ENCODE data around the gene GRIK1. TPM values are rescaled to one million over a fixed set of nuclear protein-coding genes. Genes with fewer than 3 reads are reported as not detected.

The GRIK1 gene
- total RNA-seq, 1 experiment from 2014 or later = 0.09 TPM

- ChIA-PET CTCF (no interaction called here), POLR2A (no interaction called here)
- Mint-ChIP-seq H3K4me3 (no peak overlapping the region), H3K27me3 (ENCODE audit: low read depth) (no peaks in the 10 kb centered on the region; the same call in 1 of the 2 replicates), H3K9me3 (peaks cover 40% of the 10 kb centered on the region), H3K36me3 (peaks cover 28% of the 10 kb centered on the region), H3K4me1 (no peaks in the 10 kb centered on the region), H3K27ac (no peak overlapping the region)
- ATAC-seq (no peak), DNase-seq (ENCODE audit: low spot score) (no peak)
- TF ChIP-seq, protein P1, sequence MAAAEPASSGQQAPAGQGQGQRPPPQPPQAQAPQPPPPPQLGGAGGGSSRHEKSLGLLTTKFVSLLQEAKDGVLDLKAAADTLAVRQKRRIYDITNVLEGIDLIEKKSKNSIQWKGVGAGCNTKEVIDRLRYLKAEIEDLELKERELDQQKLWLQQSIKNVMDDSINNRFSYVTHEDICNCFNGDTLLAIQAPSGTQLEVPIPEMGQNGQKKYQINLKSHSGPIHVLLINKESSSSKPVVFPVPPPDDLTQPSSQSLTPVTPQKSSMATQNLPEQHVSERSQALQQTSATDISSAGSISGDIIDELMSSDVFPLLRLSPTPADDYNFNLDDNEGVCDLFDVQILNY (CRISPR knock-in tag; IDR thresholded peaks at IDR 0.05) = no peak
- TF ChIP-seq ZMAT4 (CRISPR knock-in tag; IDR thresholded peaks at IDR 0.05) = no peak
- no peak for TF ChIP-seq GRHL2 (CRISPR knock-in tag; IDR thresholded peaks at IDR 0.05; ENCODE audit: insufficient replicate concordance, severe bottlenecking)
- no peak for TF ChIP-seq CBFB (CRISPR knock-in tag; IDR thresholded peaks at IDR 0.05; ENCODE audit: low read depth)
- TF ChIP-seq TEAD4 (CRISPR knock-in tag; IDR thresholded peaks at IDR 0.05) = no peak
- no peak for TF ChIP-seq ELF4 (CRISPR knock-in tag; IDR thresholded peaks at IDR 0.05; ENCODE audit: low read depth)
- TF ChIP-seq, protein P2, sequence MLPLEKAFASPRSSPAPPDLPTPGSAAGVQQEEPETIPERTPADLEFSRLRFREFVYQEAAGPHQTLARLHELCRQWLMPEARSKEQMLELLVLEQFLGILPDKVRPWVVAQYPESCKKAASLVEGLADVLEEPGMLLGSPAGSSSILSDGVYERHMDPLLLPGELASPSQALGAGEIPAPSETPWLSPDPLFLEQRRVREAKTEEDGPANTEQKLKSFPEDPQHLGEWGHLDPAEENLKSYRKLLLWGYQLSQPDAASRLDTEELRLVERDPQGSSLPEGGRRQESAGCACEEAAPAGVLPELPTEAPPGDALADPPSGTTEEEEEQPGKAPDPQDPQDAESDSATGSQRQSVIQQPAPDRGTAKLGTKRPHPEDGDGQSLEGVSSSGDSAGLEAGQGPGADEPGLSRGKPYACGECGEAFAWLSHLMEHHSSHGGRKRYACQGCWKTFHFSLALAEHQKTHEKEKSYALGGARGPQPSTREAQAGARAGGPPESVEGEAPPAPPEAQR (CRISPR knock-in tag; IDR thresholded peaks at IDR 0.05) = no peak
- no peak for TF ChIP-seq MXD4 (CRISPR knock-in tag; IDR thresholded peaks at IDR 0.05; ENCODE audit: borderline replicate concordance)
- no peak for TF ChIP-seq NR1H2 (CRISPR knock-in tag; IDR thresholded peaks at IDR 0.05)
- no peak for TF ChIP-seq ZNF425 (CRISPR knock-in tag; conservative IDR thresholded peaks at IDR 0.05)
- TF ChIP-seq USF2 (CRISPR knock-in tag; IDR thresholded peaks at IDR 0.05) = no peak
- no peak for TF ChIP-seq TEAD1 (CRISPR knock-in tag; IDR thresholded peaks at IDR 0.05)
Measured at GRCh38 chr21:29529139-29529538, 410.7 kb downstream of the GRIK1 start.

GRCh38 chr21:29526545-29526944, 413.3 kb downstream of the GRIK1 start:
- no peaks in the 10 kb centered on the region for H3K4me1 Mint-ChIP-seq
- no peaks in the 10 kb centered on the region; the same call in 1 of the 2 replicates for H3K27me3 Mint-ChIP-seq (ENCODE audit: low read depth)
- peaks cover 33% of the 10 kb centered on the region for H3K36me3 Mint-ChIP-seq
- CTCF ChIA-PET = no interaction called here
- peaks cover 49% of the 10 kb centered on the region for H3K9me3 Mint-ChIP-seq
- DNase-seq (ENCODE audit: low spot score) (no peak), ATAC-seq (no peak)
- no peak overlapping the region for H3K27ac Mint-ChIP-seq
- no peak overlapping the region for H3K4me3 Mint-ChIP-seq
- TF ChIP-seq ATF3 (CRISPR knock-in tag; conservative IDR thresholded peaks at IDR 0.05) (no peak), ZNF219 (CRISPR knock-in tag; IDR thresholded peaks at IDR 0.05; ENCODE audit: borderline replicate concordance) (no peak), OVOL2 (CRISPR knock-in tag; IDR thresholded peaks at IDR 0.05; ENCODE audit: borderline replicate concordance) (no peak)
- TF ChIP-seq, protein P3, sequence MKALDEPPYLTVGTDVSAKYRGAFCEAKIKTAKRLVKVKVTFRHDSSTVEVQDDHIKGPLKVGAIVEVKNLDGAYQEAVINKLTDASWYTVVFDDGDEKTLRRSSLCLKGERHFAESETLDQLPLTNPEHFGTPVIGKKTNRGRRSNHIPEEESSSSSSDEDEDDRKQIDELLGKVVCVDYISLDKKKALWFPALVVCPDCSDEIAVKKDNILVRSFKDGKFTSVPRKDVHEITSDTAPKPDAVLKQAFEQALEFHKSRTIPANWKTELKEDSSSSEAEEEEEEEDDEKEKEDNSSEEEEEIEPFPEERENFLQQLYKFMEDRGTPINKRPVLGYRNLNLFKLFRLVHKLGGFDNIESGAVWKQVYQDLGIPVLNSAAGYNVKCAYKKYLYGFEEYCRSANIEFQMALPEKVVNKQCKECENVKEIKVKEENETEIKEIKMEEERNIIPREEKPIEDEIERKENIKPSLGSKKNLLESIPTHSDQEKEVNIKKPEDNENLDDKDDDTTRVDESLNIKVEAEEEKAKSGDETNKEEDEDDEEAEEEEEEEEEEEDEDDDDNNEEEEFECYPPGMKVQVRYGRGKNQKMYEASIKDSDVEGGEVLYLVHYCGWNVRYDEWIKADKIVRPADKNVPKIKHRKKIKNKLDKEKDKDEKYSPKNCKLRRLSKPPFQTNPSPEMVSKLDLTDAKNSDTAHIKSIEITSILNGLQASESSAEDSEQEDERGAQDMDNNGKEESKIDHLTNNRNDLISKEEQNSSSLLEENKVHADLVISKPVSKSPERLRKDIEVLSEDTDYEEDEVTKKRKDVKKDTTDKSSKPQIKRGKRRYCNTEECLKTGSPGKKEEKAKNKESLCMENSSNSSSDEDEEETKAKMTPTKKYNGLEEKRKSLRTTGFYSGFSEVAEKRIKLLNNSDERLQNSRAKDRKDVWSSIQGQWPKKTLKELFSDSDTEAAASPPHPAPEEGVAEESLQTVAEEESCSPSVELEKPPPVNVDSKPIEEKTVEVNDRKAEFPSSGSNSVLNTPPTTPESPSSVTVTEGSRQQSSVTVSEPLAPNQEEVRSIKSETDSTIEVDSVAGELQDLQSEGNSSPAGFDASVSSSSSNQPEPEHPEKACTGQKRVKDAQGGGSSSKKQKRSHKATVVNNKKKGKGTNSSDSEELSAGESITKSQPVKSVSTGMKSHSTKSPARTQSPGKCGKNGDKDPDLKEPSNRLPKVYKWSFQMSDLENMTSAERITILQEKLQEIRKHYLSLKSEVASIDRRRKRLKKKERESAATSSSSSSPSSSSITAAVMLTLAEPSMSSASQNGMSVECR (CRISPR knock-in tag; IDR thresholded peaks at IDR 0.05; ENCODE audit: borderline replicate concordance) = no peak
- POLR2A ChIA-PET = no interaction called here
